ENCODE data around the gene CD3G. TPM values are rescaled to one million over a fixed set of nuclear protein-coding genes. Genes with fewer than 3 reads are reported as not detected.

Gene CD3G
- total RNA-seq, 1 donor from 2014 or later = not detected

DNA sequence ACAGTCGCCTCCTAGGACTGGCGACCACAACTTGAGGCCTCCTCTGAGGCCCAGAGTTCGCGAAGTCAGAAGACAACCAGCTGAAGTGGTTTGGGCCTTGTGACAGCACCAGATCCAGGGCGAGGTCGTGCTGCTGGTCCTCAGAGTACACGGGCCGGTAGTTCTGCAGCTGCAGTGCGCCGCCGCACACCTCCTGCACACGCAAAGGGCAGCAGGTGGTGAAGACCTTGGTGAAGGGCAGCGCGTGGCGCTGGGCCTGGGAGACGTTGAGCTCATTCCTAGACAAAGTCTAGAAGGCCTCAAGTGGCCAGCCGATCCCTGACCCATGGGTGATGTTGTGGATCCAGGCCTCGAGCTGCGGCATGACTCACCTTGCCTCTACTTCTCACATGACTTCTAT is 21.4 kb upstream of the CD3G start:
- no peak for DNase-seq (ENCODE audit: extremely low read depth, low read depth, low spot score)

DNA sequence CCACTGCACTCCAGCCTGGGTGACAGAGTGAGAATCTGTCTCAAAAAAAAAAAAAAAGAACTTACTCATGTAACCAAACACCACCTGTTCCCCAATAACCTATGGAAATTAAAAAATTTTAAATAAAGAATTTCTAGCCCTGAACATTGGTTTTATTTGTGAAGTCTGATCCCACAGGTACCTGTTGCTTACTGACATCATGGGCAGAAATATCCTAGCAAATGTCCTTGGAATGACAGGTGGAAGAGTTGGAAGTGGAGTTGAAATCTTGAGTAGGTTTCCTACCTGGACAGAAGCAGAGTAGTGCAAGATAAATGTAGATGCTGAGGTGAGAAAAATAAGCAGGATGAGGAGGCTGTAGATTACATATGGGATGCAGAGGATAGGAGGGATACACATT is 18.9 kb upstream of the CD3G start:
- DNase-seq (ENCODE audit: extremely low read depth, low read depth, low spot score) = no peak

DNA sequence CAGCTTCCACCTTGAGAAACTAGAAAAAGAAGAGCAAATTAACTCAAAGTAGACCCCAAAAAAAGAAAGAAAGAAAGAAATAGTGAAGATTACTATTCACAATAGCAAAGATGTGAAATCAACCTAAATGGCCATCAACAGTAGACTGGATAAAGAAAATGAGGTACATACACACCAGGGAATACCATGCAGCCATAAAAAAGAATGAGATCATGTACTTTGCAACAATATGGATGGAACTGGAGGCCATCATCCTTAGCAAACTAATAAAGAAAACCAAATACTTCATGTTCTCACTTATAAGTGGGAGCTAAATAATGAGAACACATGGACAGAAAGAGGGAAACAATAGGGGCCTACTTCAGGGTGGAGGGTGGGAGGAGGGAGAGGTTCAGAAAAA is 15.4 kb upstream of the CD3G start:
- no peak for DNase-seq (ENCODE audit: extremely low read depth, low read depth, low spot score)

DNA sequence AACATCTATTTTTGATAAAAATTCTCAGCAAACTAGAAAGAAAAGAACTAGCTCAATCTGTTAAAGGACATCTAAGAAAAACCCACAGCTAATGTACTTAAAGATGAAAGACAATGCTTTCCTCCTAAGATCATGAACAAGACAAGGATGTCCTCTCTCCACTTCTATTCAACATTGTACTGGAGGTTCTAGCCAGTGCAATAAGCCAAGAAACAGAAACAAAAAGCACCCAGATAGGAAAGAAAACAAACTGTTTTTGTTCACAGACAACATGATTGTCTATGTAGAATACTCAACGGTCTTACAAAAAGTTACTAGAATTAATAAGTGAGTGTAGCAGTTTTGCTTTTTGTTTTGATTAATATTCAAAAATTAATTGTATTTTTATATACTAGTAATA is 9.4 kb upstream of the CD3G start:
- DNase-seq (ENCODE audit: extremely low read depth, low read depth, low spot score) = no peak

DNA sequence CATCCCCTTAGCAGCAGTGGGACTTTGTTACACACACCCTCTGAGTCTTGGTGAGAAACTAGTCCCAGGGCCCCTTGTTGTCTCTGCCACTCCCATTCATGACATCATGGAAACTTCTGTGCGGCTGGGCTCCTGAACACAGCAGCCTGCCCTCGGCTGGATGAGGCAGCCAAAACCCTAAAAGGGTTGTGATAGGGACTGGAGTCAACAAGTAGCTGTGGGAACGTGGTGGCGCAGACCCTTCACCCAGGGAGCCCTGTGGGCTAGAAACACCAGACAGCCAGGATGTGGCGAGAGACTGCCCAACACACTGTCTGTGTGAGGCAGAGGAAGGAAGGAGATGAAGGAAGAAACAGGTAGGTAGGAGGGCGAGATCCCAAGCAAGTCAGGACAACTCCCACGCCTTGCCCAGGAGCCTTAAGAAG is 5.5 kb upstream of the CD3G start:
- DNase-seq (ENCODE audit: extremely low read depth, low read depth, low spot score) = no peak

DNA sequence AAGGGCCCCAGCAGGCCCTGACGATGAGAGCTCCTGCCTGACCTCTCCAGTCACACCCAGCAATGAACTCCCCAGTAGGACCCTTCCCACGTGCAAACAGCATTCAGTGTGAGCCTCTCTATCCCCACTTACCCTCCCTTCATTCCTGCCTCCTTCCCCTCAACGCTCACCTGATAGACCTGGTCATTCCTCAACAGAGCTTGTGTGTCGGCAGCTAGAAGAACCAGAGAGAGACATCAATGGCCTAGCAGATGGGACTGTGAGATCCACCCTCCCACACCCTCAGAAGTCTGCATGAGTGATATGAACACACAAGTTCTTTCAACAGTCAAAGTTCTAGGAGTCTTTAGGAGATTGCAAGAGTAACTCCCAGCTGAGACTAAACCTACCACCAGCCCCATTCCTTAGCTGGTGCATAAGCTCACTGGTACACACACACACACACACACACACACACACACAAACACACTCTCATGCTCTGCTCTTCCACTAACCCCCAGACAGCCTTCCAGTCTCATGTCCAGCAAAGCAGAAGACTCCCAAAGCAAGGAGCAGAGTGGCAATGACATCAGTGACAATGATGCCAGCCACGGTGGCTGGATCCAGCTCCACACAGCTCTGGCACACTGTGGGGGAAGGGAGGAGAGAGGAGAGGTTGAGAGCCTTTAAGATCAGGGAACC is 4.7 kb upstream of the CD3G start:
- no peak for DNase-seq (ENCODE audit: extremely low read depth, low read depth, low spot score)

DNA sequence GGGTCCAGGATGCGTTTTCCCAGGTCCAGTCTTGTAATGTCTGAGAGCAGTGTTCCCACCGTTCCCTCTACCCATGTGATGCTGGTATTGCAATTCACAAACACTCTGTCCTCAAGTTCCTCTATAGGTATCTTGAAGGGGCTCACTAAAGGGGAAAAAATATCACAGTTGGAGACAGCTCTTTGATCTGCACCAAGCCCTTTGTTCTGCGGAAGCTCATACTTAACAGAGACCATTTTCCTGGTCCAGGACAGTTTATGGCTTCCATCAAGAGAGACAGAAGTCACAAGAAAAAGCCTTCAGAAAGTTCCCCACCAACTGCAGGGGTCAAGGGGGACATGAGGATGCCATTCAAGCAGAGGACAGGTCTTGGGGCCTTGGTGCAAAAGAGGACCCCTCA is 3.7 kb upstream of the CD3G start:
- DNase-seq (ENCODE audit: extremely low read depth, low read depth, low spot score) = no peak

DNA sequence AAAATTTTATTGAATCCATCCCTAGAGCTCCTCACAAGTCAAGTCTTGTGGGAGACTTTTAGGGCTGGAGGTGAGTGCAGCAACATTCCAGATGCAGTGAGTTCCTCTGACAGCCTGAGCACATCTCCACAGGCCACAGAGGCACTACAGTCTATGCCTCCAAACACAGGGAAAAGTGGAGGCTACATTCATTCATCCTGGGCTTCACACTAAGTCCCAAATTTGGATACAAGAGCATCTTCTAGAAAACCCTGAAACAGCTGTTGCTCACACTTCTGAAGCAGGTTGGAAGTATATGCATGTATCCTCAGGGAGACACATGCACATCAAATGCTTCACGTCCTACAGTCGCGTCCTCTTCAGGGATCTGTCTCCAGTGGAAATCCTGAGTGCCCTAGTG is 2.9 kb upstream of the CD3G start:
- DNase-seq (ENCODE audit: extremely low read depth, low read depth, low spot score) = no peak

DNA sequence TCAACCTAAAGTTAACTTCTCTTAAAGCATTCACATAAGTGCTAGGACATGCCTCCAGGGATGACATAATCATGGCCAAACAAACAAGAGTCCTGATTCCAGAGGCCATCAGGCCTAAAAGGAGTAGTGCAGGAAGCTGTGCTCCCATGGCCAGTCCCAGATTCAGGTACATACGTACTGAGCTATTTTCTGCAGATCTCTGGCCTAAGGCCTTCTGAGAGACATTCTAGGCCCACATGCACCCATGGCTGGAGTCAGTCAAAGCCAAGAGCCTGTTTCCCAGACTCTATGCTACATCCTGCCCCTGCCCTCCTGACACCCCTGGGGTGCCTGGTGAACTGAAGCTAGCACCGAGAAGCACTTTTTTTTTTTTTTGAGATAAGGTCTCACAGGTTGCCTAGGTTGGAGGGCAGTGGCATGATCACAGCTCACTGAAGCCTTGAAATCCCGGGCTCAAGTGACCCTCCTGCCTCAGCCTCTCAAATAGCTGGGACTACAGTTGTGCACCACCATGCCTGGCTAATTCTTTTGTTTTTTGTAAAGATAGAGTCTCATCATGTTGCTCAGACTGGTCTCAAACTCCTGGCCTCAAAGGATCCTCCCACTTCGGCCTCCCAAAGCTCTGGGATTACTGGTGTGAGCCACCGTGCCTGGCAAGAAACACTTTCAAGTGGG is 2.2 kb upstream of the CD3G start:
- DNase-seq (ENCODE audit: extremely low read depth, low read depth, low spot score) = no peak

DNA sequence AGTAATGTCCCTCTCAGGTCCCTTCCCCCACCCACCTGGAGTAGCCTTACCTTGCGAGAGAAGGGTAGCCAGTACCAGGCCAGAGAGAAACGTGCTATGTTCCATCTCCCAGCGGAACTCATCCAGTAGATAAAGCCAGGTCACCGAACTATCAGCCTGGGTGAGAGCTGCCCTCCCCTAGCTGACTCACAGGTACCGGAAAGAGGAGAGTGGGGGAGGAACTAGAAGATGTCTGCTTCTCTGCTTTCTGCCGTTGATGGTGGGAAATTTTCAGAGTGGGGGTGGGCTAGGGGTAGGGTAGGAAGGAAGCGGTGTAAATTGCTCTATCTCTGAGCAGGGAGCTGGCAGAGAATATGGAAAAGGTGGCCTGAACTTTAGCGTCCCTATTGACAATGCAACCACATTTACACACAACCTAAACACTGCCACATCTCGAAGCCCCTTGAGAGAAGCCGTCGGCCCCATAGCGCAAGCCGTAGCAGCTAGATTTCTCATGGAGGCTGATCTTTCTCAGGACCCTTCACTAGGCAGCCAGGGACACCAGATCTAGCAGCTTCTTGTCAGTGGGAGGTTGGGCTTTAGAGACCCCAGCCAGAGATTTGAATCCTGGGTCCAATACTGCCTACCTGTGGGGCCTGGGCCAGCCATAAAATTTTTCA is 1.5 kb upstream of the CD3G start, which contains the start of gene CD3D:
Gene CD3D, minus strand, starts transcription at position 203 of the 659 bp plus-strand sequence. Its CDS starts 98 bp downstream, at position 105.
- no peak for DNase-seq (ENCODE audit: extremely low read depth, low read depth, low spot score)

DNA sequence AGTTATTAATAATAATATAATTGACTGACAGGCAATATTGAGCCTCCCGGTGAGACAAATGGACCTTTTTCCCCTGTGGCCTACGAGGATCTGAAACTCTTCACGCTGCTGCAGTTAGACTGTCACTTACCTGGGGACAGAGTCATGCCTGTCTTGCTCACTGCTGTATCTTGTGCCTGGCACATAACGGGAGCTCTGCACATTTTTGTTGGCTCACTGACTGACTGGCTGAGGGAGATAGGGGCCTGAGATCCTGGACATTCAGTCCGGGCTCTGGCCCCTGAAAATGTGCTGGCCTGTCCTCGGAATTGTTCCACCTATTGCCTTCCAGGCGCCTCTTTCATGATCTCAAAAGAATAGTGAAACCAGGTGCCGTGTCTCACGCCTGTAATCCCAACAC is 896 bp upstream of the CD3G start:
- DNase-seq (ENCODE audit: extremely low read depth, low read depth, low spot score) = no peak

DNA sequence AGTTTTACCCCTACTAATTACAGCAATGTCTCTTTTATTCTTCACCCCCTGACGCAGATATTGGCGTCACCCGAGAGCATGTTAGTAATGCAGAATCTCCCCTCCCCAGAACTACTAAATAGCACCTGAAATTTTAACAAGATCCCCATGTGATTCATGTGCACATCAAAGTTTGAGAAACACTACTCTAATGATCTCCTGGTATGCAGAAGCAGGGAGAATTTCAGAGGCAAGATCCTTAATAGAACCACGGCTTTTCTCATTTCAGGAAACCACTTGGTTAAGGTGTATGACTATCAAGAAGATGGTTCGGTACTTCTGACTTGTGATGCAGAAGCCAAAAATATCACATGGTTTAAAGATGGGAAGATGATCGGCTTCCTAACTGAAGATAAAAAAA is 5.3 kb downstream of the CD3G start:
- no peak for DNase-seq (ENCODE audit: extremely low read depth, low read depth, low spot score)

DNA sequence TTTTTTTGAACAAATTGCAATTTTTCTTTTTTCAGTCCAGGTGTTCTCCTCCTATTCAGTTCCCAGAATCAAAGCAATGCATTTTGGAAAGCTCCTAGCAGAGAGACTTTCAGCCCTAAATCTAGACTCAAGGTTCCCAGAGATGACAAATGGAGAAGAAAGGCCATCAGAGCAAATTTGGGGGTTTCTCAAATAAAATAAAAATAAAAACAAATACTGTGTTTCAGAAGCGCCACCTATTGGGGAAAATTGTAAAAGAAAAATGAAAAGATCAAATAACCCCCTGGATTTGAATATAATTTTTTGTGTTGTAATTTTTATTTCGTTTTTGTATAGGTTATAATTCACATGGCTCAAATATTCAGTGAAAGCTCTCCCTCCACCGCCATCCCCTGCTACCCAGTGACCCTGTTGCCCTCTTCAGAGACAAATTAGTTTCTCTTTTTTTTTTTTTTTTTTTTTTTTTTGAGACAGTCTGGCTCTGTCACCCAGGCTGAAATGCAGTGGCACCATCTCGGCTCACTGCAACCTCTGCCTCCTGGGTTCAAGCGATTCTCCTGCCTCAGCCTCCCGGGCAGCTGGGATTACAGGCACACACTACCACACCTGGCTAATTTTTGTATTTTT is 9.1 kb downstream of the CD3G start:
- DNase-seq (ENCODE audit: extremely low read depth, low read depth, low spot score) = no peak

DNA sequence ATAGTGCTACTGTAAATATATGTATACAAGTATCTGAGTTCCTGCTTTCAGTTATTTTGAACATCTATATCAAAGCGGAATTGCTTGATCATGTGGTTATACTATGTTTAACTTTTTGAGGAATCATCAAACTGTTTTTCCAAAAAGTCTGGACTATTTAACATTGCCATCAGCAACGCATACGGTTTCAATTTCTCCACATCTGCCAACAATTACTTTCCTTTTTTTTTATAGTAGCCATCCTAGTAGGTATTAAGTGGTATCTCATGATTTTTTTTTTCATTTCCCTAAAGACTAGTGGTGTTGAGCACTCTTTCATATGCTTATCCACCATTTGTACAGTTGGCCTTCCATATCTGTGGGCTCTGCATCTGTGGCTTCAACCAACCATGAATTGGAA is 13.9 kb downstream of the CD3G start:
- no peak for DNase-seq (ENCODE audit: extremely low read depth, low read depth, low spot score)

DNA sequence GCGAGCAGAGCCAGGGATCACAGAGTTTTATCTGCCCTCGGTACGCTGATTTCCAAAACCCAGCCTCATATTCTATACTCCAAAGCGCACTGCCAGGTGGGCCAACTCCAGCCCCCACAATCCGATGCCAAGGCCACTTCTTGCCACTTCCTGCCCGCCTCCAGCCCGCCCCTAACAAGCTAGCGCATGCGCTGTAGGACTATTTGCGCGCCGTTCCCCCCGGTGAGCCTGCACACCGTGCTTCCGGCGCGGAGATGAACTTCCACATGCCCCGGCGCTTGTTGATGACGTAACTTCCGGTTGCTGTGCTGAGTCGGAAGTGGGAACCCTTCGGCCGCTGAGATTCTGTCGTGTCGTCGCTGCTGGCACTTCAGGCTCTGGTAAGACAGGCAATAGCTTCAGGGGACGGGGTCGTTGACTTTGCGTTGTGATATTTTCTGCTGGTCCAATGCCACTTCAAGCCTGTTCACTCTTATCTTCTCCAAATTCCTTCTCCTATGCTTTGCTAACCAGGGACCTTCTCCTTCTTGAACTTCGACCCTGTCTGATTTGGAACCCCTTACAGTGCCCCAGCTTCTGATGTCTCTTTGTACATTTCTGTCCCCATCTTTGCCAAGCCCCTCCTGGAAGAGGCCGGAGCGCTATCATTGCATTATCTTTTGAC is 15.3 kb downstream of the CD3G start, which contains the start of gene UBE4A:
Gene UBE4A, plus strand, starts transcription at position 306 of the 664 bp plus-strand sequence. CDS start 5,481 bp downstream, outside the sequence.
- peak; percentile 67 for DNase-seq (ENCODE audit: extremely low read depth, low read depth, low spot score)

DNA sequence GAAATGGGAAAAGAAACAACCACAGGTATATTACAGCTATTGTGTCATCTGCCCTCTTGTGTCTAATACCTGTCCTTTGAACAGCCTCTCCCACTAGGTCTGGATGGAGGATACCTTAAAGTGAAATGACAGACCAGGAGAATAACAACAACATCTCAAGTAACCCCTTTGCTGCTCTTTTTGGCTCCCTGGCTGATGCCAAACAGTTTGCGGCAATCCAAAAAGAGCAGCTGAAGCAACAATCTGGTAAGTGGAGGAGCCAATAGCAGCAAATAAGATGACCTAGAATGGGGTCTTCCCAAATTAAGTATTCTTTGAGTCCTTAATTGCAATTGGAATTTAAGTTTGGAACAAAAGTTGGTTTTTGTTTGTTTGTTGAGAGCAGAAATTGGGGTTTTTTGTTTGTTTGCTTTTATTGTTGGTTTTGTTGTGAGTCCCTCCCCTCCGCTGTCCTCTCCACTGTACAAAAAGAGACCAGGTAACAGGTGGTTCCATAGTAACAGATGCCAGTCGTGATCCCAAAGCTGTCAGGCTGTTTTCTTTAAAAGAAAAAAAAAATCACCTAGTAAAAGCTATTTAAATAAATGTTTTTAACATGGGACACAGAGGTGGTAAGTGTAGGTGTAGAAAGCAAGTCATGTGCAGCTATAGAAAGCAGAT is 20.9 kb downstream of the CD3G start:
- DNase-seq (ENCODE audit: extremely low read depth, low read depth, low spot score) = no peak

DNA sequence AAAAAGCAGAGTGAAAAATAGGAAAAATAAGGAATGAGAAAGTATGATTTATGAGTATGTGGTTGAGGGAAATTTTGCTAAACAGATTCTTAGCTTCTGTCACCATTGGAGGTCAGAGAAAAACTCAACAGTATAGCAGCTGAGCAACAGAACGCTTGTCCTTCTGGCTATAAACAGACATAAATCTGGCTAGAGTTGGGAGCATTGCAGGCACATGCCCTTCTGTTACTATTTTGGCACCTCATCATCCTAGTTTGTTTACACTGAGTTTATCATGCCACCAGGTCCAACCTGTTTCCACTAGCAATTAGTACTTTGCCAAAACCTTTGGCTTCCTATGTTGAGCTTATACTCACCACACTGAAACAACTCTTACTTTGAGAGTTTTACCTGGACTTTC is 22.1 kb downstream of the CD3G start:
- DNase-seq (ENCODE audit: extremely low read depth, low read depth, low spot score) = no peak

DNA sequence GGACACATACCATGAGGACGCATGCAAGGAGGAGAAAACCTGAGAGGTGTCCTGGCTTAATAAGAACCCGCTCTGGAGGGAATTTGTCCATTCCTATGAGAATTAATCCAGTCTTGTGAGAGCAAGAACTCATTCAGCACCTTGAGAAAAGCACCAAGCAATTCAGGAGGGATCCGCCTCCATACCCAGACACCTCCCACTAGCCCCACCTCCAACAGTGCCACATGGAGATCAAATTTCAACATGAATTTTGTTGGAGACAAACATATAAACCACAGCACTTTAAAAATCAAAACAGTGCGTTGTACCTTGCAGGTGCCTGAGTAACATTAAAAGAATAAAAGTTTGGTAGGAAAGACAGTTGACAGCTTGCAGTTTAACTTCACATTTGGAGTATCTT is 26.6 kb downstream of the CD3G start:
- DNase-seq (ENCODE audit: extremely low read depth, low read depth, low spot score) = no peak

DNA sequence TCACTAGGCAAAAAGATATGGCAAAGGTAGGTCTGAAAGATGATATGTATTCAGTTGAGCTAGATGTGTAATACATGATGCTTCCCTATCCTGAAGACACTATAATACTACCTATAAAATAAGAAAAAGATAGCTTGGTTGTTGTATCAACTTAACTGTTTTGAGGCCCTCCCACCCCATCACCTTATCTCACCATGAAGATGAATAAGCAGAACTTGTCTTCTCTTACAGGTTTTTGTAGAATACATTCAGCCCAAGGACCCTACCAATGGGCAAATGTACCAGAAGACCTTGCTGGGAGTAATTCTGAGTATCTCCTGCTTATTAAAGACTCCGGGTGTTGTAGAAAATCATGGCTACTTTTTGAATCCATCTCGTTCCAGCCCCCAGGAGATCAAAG is 29.1 kb downstream of the CD3G start:
- no peak for DNase-seq (ENCODE audit: extremely low read depth, low read depth, low spot score)

DNA sequence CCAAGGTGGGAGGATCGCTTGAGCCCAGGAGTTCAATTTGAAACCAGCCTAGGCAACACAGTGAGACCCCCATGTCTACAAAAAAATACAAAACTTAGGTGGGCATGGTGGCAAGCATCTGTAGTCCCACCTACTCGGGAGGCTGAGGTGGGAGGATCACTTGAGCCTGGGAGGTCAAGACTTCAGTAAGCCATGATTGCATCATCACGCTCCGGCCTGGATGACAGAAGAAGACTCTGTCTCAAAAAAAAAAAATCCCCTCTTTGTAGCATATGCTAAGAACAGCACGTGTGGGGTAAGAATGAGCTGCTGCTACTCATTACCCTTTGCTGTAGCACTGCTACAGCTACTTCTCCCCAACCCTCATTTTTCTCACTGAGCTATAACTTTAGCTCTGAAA is 29.7 kb downstream of the CD3G start:
- DNase-seq (ENCODE audit: extremely low read depth, low read depth, low spot score) = no peak
